Spleen (tissue), 7 donors: Measurements from ENCODE around the gene CDH16.

ENCODE experiments used
- POLR2A ChIP-seq, 3 donors: fragments of 450-650 bp; IDR thresholded peaks; one replicate each; pipeline ENCODE4 v1.5.1; 2017; ENCODE audit warnings: antibody characterized with exemption in 3 of 3, mild to moderate bottlenecking in 1 of 3
- TF ChIP-seq, protein P1 (sequence below), 11 experiments: fragments of 200-600 bp in 7 of 11; fragments of 450-650 bp in 4 of 11; sonication (generic) in 4 of 11; IDR thresholded peaks in 8 of 11; conservative IDR thresholded peaks in 3 of 11; 1 replicate in 7 of 11; 2 replicates in 4 of 11; pipeline versions ENCODE4 v1.4.0 to v1.8.0; 2016 to 2021; ENCODE audit warnings: antibody characterized with exemption in 11 of 11, inconsistent platforms in 4 of 11, mild to moderate bottlenecking in 1 of 11
- donor health status: DM: no; HTN: no; CAD: no; lungs with moderate emphysema.
- donor health status: DM: no; HTN: no; CAD: no.
- donor health status: DM: no; HTN: no; CAD: no.

DNA sequence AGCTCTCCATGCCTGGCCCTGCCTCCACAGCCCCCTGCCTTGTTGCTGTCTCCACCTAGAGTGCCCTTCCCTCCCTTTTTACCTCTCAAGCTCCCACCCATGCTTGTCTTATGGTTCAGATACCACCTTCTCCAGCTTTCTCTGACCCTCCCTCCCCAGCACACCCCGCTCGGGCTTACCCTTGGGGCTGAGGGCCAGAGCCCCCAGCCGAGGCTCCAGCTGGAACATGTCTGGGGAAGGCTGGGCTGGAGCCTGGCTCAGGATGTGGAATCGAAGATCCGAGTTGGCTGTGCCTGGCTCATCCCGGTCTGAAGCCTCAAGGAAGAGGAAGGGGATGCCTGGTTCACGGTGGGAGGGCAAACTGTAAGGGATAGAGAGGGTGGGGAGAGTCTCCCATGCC, 3.6 kb downstream of the CDH16 start:
- TF ChIP-seq, protein P1, sequence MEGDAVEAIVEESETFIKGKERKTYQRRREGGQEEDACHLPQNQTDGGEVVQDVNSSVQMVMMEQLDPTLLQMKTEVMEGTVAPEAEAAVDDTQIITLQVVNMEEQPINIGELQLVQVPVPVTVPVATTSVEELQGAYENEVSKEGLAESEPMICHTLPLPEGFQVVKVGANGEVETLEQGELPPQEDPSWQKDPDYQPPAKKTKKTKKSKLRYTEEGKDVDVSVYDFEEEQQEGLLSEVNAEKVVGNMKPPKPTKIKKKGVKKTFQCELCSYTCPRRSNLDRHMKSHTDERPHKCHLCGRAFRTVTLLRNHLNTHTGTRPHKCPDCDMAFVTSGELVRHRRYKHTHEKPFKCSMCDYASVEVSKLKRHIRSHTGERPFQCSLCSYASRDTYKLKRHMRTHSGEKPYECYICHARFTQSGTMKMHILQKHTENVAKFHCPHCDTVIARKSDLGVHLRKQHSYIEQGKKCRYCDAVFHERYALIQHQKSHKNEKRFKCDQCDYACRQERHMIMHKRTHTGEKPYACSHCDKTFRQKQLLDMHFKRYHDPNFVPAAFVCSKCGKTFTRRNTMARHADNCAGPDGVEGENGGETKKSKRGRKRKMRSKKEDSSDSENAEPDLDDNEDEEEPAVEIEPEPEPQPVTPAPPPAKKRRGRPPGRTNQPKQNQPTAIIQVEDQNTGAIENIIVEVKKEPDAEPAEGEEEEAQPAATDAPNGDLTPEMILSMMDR (IDR thresholded peaks at IDR 0.05 in 8 of 11, conservative IDR thresholded peaks at IDR 0.05 in 3 of 11), result no peak
- no peak for TF ChIP-seq POLR2A (IDR thresholded peaks at IDR 0.05)
